Measurements from ENCODE around the gene CLEC17A.
A peak's percentile ranks its signal among the peaks of the same experiment; 100 is the strongest.

GRCh38 chr19:14661372-14661924, 78.6 kb downstream of the CLEC17A start:
- no peak for TF ChIP-seq CTCF (IDR thresholded peaks at IDR 0.05; ENCODE audit: insufficient read depth, low read length)
- TF ChIP-seq REST (IDR thresholded peaks at IDR 0.05; ENCODE audit: insufficient replicate concordance, low read depth): no peak
- no peak for TF ChIP-seq GABPA (IDR thresholded peaks at IDR 0.05; ENCODE audit: low read depth)
- TF ChIP-seq POLR2AphosphoS5 (IDR thresholded peaks at IDR 0.05; ENCODE audit: low read depth): no peak
- TF ChIP-seq SPI1 (IDR thresholded peaks at IDR 0.05; ENCODE audit: borderline replicate concordance, low read depth): peak; percentile 56; the same call in 1 of the 2 replicates

Measured in HL-60 (cell line).